Inflammatory macrophage treated with lipopolysaccharide for 4 hours (primary cell): ENCODE data around the gene INSM1.
"Not testable (repeated sequence)": the region's sequence is repeated elsewhere in the genome, so short reads cannot be mapped to it uniquely, and the experiment has no call there.

Source experiments
- DNase-seq: peaks from one replicate; pipeline ENCODE4 v3.0.0-alpha.2; 2020

The INSM1 gene

GRCh38 chr20:20367575-20368417 lies at the start of gene INSM1:
Gene INSM1 (plus strand): TSS chr20:20368104. CDS start chr20:20368268, 164 bp downstream.
- no peak for DNase-seq

GRCh38 chr20:20318365-20319161 lies 49.3 kb upstream of the INSM1 start:
- DNase-seq = peak; percentile 53

- DNase-seq = peak; percentile 31
These were observed 46.8 kb upstream of the INSM1 start for GRCh38 chr20:20321134-20321533.

GRCh38 chr20:20321917-20322316 lies 46.0 kb upstream of the INSM1 start:
- no peak for DNase-seq

GRCh38 chr20:20322912-20323311 lies 45.0 kb upstream of the INSM1 start:
- DNase-seq = no peak

- peak; percentile 84 for DNase-seq
These were observed 40.2 kb upstream of the INSM1 start for GRCh38 chr20:20327746-20328145.

GRCh38 chr20:20329564-20329963 lies 38.3 kb upstream of the INSM1 start:
- DNase-seq = no peak

GRCh38 chr20:20331156-20331555 lies 36.7 kb upstream of the INSM1 start:
- DNase-seq = no peak

- DNase-seq = peak; percentile 64
These were observed 36.1 kb upstream of the INSM1 start for GRCh38 chr20:20331817-20332216.

- peak; percentile 83 for DNase-seq
These were observed 34.0 kb upstream of the INSM1 start for GRCh38 chr20:20333866-20334265.

- peak; percentile 78 for DNase-seq
These were observed 33.4 kb upstream of the INSM1 start for GRCh38 chr20:20334489-20334888.

GRCh38 chr20:20338133-20338730 lies 29.7 kb upstream of the INSM1 start:
- DNase-seq = no peak

- no peak for DNase-seq
These were observed 27.5 kb upstream of the INSM1 start for GRCh38 chr20:20340443-20340842.

- no peak for DNase-seq
These were observed 26.5 kb upstream of the INSM1 start for GRCh38 chr20:20341371-20341770.

- no peak for DNase-seq
These were observed 25.8 kb upstream of the INSM1 start for GRCh38 chr20:20342066-20342465.

- peak; percentile 73 for DNase-seq
These were observed 24.0 kb upstream of the INSM1 start for GRCh38 chr20:20343932-20344331.

GRCh38 chr20:20344476-20344875 lies 23.4 kb upstream of the INSM1 start:
- peak; percentile 51 for DNase-seq

- DNase-seq = no peak
These were observed 14.3 kb upstream of the INSM1 start for GRCh38 chr20:20353576-20353975.

GRCh38 chr20:20355503-20355902 lies 12.4 kb upstream of the INSM1 start:
- DNase-seq = not testable (repeated sequence)

- DNase-seq = no peak
These were observed 9.1 kb upstream of the INSM1 start for GRCh38 chr20:20358801-20359200.

- no peak for DNase-seq
These were observed 8.3 kb upstream of the INSM1 start for GRCh38 chr20:20359628-20360027.

- DNase-seq = peak; percentile 60
These were observed 7.4 kb upstream of the INSM1 start for GRCh38 chr20:20360464-20360863.

- DNase-seq = peak; percentile 9
These were observed 5.0 kb upstream of the INSM1 start for GRCh38 chr20:20362774-20363433.
